ENCODE data around the gene SYNE2. TPM values are rescaled to one million over a fixed set of nuclear protein-coding genes. Genes with fewer than 3 reads are reported as not detected.

Gene SYNE2
- total RNA-seq, 1 donor from 2014 or later = 36.6 TPM

GRCh38 chr14:64227856-64228255 is 375.1 kb downstream of the SYNE2 start:
- no peak for TF ChIP-seq CTCF (IDR thresholded peaks at IDR 0.05; ENCODE audit: insufficient read depth, low read length, severe bottlenecking)
- FAIRE-seq = no peak
- Histone ChIP-seq H3K4me3 (ENCODE audit: low read depth, low read length) (no peak overlapping the region), H3K27me3 (ENCODE audit: control insufficient read depth, insufficient read depth, low read length) (no peaks in the 10 kb centered on the region), H3K36me3 (ENCODE audit: control insufficient read depth, insufficient read depth, low read length) (peaks cover 9% of the 10 kb centered on the region)
- DNase-seq (ENCODE audit: low read depth) = no peak

GRCh38 chr14:64229489-64229888 is 376.7 kb downstream of the SYNE2 start:
- H3K27me3 ChIP-seq (ENCODE audit: control insufficient read depth, insufficient read depth, low read length) = no peaks in the 10 kb centered on the region
- no peak for TF ChIP-seq CTCF (IDR thresholded peaks at IDR 0.05; ENCODE audit: insufficient read depth, low read length, severe bottlenecking)
- peaks cover 7% of the 10 kb centered on the region for H3K36me3 ChIP-seq (ENCODE audit: control insufficient read depth, insufficient read depth, low read length)
- DNase-seq (ENCODE audit: low read depth) (no peak), FAIRE-seq (no peak)
- no peak overlapping the region for H3K4me3 ChIP-seq (ENCODE audit: low read depth, low read length)

- FAIRE-seq = no peak
- H3K36me3 ChIP-seq (ENCODE audit: control insufficient read depth, insufficient read depth, low read length) = peaks cover 4% of the 10 kb centered on the region
- peak; percentile 22 for DNase-seq (ENCODE audit: low read depth)
- no peak overlapping the region for H3K4me3 ChIP-seq (ENCODE audit: low read depth, low read length)
- no peaks in the 10 kb centered on the region for H3K27me3 ChIP-seq (ENCODE audit: control insufficient read depth, insufficient read depth, low read length)
- TF ChIP-seq CTCF (IDR thresholded peaks at IDR 0.05; ENCODE audit: insufficient read depth, low read length, severe bottlenecking) = no peak
Measured at GRCh38 chr14:64232095-64232838, 379.5 kb downstream of the SYNE2 start.

GRCh38 chr14:64232944-64233343 is 380.1 kb downstream of the SYNE2 start:
- FAIRE-seq (no peak), DNase-seq (ENCODE audit: low read depth) (no peak)
- H3K4me3 ChIP-seq (ENCODE audit: low read depth, low read length) = no peak overlapping the region
- no peaks in the 10 kb centered on the region for H3K27me3 ChIP-seq (ENCODE audit: control insufficient read depth, insufficient read depth, low read length)
- H3K36me3 ChIP-seq (ENCODE audit: control insufficient read depth, insufficient read depth, low read length) = peaks cover 2% of the 10 kb centered on the region
- no peak for TF ChIP-seq CTCF (IDR thresholded peaks at IDR 0.05; ENCODE audit: insufficient read depth, low read length, severe bottlenecking)

- DNase-seq (ENCODE audit: low read depth) (no peak), FAIRE-seq (no peak)
- Histone ChIP-seq H3K27me3 (ENCODE audit: control insufficient read depth, insufficient read depth, low read length) (no peaks in the 10 kb centered on the region), H3K36me3 (ENCODE audit: control insufficient read depth, insufficient read depth, low read length) (peaks cover 2% of the 10 kb centered on the region), H3K4me3 (ENCODE audit: low read depth, low read length) (no peak overlapping the region)
- TF ChIP-seq CTCF (IDR thresholded peaks at IDR 0.05; ENCODE audit: insufficient read depth, low read length, severe bottlenecking) = no peak
Measured at GRCh38 chr14:64233531-64234190, 380.9 kb downstream of the SYNE2 start.

Data from bronchial epithelial cell (primary cell).